ENCODE data around the gene CUZD1.

The CUZD1 gene

GRCh38 chr10:122814493-122814892, 31.2 kb downstream of the CUZD1 start:
- no peak for DNase-seq

GRCh38 chr10:122812751-122813150, 32.9 kb downstream of the CUZD1 start:
- DNase-seq = no peak

- DNase-seq = no peak
Measured at GRCh38 chr10:122802282-122802681, 43.4 kb downstream of the CUZD1 start.

GRCh38 chr10:122798704-122799231, 46.9 kb downstream of the CUZD1 start:
- DNase-seq = no peak

- no peak for DNase-seq
Measured at GRCh38 chr10:122796796-122797195, 48.9 kb downstream of the CUZD1 start.

- DNase-seq = no peak
Measured at GRCh38 chr10:122795924-122796323, 49.7 kb downstream of the CUZD1 start.

- peak; percentile 41 for DNase-seq
Measured at GRCh38 chr10:122786269-122786668, 59.4 kb downstream of the CUZD1 start.

GRCh38 chr10:122782911-122783310, 62.7 kb downstream of the CUZD1 start:
- no peak for DNase-seq

Measured in fibroblast of skin of scalp (primary cell).